Neural progenitor cell (in vitro differentiated cells): ENCODE measurements around the gene CFAP299. TPM values are rescaled to one million over a fixed set of nuclear protein-coding genes. Genes with fewer than 3 reads are reported as not detected.
A peak's percentile ranks its signal among the peaks of the same experiment; 100 is the strongest.

ENCODE experiments used
- DNase-seq: peaks from one replicate; pipeline ENCODE4 v3.0.0-alpha.2; 2016; ENCODE audit warnings: low spot score
- H2AFZ ChIP-seq: fragments of 200-600 bp; sonication (generic); replicated peaks from 2 replicates; pipeline ENCODE4 v1.6.1; 2016; ENCODE audit warnings: antibody characterized with exemption
- H3F3A ChIP-seq: fragments of 200-600 bp; sonication (generic); 2 replicates; pipeline ENCODE4 v1.6.1; 2016; ENCODE audit warnings: antibody characterized with exemption, low read depth
- H3K27ac ChIP-seq: fragments of 200-600 bp; sonication (generic); 2 replicates; pipeline ENCODE4 v1.5.1; 2016; ENCODE audit warnings: mild to moderate bottlenecking
- H3K27me3 ChIP-seq: fragments of 200-600 bp; sonication (generic); 2 replicates; pipeline ENCODE4 v1.6.1; 2016; ENCODE audit warnings: mild to moderate bottlenecking, moderate library complexity
- H3K36me3 ChIP-seq: fragments of 200-600 bp; sonication (generic); 2 replicates; pipeline ENCODE4 v1.5.1; 2016
- H3K4me1 ChIP-seq: fragments of 200-600 bp; sonication (generic); 2 replicates; pipeline ENCODE4 v1.6.1; 2016; ENCODE audit warnings: mixed run types
- H3K4me2 ChIP-seq: fragments of 200-600 bp; sonication (generic); 2 replicates; pipeline ENCODE4 v1.6.1; 2016
- H3K4me3 ChIP-seq: fragments of 200-600 bp; sonication (generic); 2 replicates; pipeline ENCODE4 v1.5.1; 2016
- H3K79me2 ChIP-seq: fragments of 200-600 bp; sonication (generic); 2 replicates; pipeline ENCODE4 v1.6.1; 2016; ENCODE audit warnings: low read depth
- H3K9ac ChIP-seq: fragments of 200-600 bp; sonication (generic); 2 replicates; pipeline ENCODE4 v1.6.1; 2016
- H3K9me3 ChIP-seq: fragments of 200-600 bp; sonication (generic); 2 replicates; pipeline ENCODE4 v1.5.1; 2016; ENCODE audit warnings: low read depth
- H4K20me1 ChIP-seq: fragments of 200-600 bp; sonication (generic); 2 replicates; pipeline ENCODE4 v1.6.1; 2016; ENCODE audit warnings: low read depth
- H3K27ac Mint-ChIP-seq: 3 replicates; pipeline ENCODE4 v1.8.0; 2021; ENCODE audit warnings: mixed read lengths
- H3K27me3 Mint-ChIP-seq: 2 replicates; pipeline ENCODE4 v1.8.0; 2022; ENCODE audit warnings: low read depth, mild to moderate bottlenecking, inconsistent platforms, moderate library complexity, mixed read lengths; ENCODE audit not compliant: insufficient read depth
- H3K36me3 Mint-ChIP-seq: 3 replicates; pipeline ENCODE4 v1.8.0; 2021; ENCODE audit warnings: mixed read lengths
- H3K4me1 Mint-ChIP-seq: 3 replicates; pipeline ENCODE4 v1.8.0; 2021; ENCODE audit warnings: mixed read lengths
- H3K4me3 Mint-ChIP-seq: 3 replicates; pipeline ENCODE4 v1.8.0; 2021; ENCODE audit warnings: mild to moderate bottlenecking, moderate library complexity, mixed read lengths
- H3K9me3 Mint-ChIP-seq: 3 replicates; pipeline ENCODE4 v1.8.0; 2020; ENCODE audit warnings: mixed read lengths
- EZH2 ChIP-seq: fragments of 200-600 bp; sonication (generic); IDR thresholded peaks from 2 replicates; pipeline ENCODE4 v1.6.1; 2017; ENCODE audit warnings: antibody characterized with exemption, mild to moderate bottlenecking, moderate library complexity
- EZH2phosphoT487 ChIP-seq: fragments of 200-600 bp; sonication (generic); IDR thresholded peaks from 2 replicates; pipeline ENCODE4 v1.6.1; 2017; ENCODE audit warnings: antibody characterized with exemption
- total RNA-seq: library from RNA; depleted of rRNA; stranded (reverse); fragments of >200 nt; gene quantifications from 2 replicates; pipeline ENCODE4 v1.2.3, GENCODE V29; 2015; ENCODE audit warnings: low replicate concordance
- TF ChIP-seq, protein P1 (sequence below): fragments of 200-600 bp; sonication (generic); IDR thresholded peaks from 2 replicates; pipeline ENCODE4 v1.5.1; 2017; ENCODE audit warnings: antibody characterized with exemption, mild to moderate bottlenecking

The CFAP299 gene
- total RNA-seq, 1 donor from 2014 or later = not detected

DNA sequence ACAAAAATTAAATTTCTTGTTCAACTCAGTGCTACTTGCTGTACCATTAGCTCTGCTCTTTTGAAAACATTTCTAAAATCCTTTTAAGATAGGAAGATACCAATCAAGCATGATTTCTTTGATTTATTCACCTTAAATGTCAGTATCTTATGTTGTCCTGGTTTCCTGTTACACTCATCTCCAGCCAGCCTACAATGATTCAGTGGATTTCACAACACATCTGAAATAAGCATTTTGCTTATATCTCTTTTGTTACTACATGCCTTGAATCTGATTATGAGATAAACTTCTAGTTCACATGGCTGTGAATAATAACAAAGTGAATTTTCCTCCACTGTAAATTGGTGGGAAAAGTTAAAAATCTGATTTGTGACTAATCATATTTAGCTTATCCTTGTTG lies 582.5 kb downstream of the CFAP299 start:
- Histone ChIP-seq H3K36me3 (no peaks in the 10 kb centered on the region), H3K4me2 (no peak overlapping the region), H3K4me3 (no peak overlapping the region), H3K4me1 (no peaks in the 10 kb centered on the region), H3K27ac (no peak overlapping the region), H2AFZ (no peak overlapping the region), H3K79me2 (no peaks in the 10 kb centered on the region), H4K20me1 (no peaks in the 10 kb centered on the region), H3K9ac (no peak overlapping the region), H3F3A (no peaks in the 10 kb centered on the region), H3K9me3 (no peaks in the 10 kb centered on the region), H3K27me3 (no peaks in the 10 kb centered on the region)
- H3K4me1 Mint-ChIP-seq = no peaks in the 10 kb centered on the region
- no peak overlapping the region for H3K4me3 Mint-ChIP-seq
- no peak for TF ChIP-seq EZH2
- TF ChIP-seq, protein P1, sequence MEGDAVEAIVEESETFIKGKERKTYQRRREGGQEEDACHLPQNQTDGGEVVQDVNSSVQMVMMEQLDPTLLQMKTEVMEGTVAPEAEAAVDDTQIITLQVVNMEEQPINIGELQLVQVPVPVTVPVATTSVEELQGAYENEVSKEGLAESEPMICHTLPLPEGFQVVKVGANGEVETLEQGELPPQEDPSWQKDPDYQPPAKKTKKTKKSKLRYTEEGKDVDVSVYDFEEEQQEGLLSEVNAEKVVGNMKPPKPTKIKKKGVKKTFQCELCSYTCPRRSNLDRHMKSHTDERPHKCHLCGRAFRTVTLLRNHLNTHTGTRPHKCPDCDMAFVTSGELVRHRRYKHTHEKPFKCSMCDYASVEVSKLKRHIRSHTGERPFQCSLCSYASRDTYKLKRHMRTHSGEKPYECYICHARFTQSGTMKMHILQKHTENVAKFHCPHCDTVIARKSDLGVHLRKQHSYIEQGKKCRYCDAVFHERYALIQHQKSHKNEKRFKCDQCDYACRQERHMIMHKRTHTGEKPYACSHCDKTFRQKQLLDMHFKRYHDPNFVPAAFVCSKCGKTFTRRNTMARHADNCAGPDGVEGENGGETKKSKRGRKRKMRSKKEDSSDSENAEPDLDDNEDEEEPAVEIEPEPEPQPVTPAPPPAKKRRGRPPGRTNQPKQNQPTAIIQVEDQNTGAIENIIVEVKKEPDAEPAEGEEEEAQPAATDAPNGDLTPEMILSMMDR = no peak
- TF ChIP-seq EZH2phosphoT487 = no peak
- no peak overlapping the region for H3K27ac Mint-ChIP-seq
- no peak for DNase-seq
- H3K36me3 Mint-ChIP-seq = no peaks in the 10 kb centered on the region
- H3K9me3 Mint-ChIP-seq = no peaks in the 10 kb centered on the region
- no peaks in the 10 kb centered on the region for H3K27me3 Mint-ChIP-seq

DNA sequence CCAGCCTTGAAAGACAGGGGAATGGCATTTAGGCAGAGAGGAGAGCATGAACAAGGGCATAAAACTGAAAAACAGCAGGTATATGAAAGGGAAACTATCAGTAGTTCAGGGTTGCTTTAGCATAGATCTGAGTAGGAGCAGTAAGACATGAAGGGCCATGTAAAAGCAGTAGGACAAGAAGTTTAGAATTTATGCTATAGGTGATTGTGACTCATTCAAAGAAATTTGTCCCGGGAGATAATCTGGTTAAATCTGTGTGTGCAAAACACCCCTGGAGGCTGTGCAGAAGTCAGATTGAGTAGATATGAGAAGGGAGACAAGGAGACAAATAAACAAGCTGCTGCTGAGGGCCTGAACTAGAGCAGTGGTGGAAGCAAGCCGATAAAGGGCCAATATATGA lies 585.9 kb downstream of the CFAP299 start:
- Histone ChIP-seq H3K4me2 (no peak overlapping the region), H3K9me3 (no peaks in the 10 kb centered on the region), H3K27me3 (no peaks in the 10 kb centered on the region), H4K20me1 (no peaks in the 10 kb centered on the region), H3K79me2 (no peaks in the 10 kb centered on the region), H3F3A (no peaks in the 10 kb centered on the region), H3K4me3 (no peak overlapping the region), H3K9ac (no peak overlapping the region), H3K36me3 (no peaks in the 10 kb centered on the region), H2AFZ (no peak overlapping the region), H3K4me1 (no peaks in the 10 kb centered on the region), H3K27ac (no peak overlapping the region)
- Mint-ChIP-seq H3K27ac (no peak overlapping the region), H3K4me3 (no peak overlapping the region), H3K36me3 (no peaks in the 10 kb centered on the region), H3K4me1 (peaks cover 3% of the 10 kb centered on the region), H3K9me3 (no peaks in the 10 kb centered on the region), H3K27me3 (no peaks in the 10 kb centered on the region)
- no peak for DNase-seq
- TF ChIP-seq EZH2 (no peak), EZH2phosphoT487 (no peak)
- TF ChIP-seq, protein P1 = no peak

DNA sequence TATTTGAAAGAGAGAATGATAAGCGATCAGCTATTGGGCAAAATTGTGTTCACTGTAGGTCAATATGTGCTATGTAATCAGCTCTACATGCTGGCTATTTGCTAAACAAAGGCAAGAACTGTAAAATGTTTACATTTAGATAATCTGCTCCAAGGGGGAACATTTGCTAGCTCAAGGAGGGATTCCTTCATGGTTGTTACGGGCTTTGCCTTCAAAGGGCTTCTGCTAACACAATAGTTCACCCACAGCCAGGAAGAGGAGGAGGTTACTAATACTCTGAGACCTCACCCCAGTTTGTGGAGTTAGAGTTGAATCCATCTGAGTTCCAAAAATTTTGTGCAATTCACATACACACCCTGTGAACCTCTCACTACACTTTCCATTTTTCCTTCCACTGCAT lies 587.4 kb downstream of the CFAP299 start:
- TF ChIP-seq, protein P1 = no peak
- TF ChIP-seq EZH2 (no peak), EZH2phosphoT487 (no peak)
- DNase-seq = peak; percentile 2
- no peaks in the 10 kb centered on the region for H3K9me3 Mint-ChIP-seq
- H4K20me1 ChIP-seq = no peaks in the 10 kb centered on the region
- H3K4me1 ChIP-seq = no peaks in the 10 kb centered on the region
- H3F3A ChIP-seq = no peaks in the 10 kb centered on the region
- H3K4me3 Mint-ChIP-seq = no peak overlapping the region
- no peaks in the 10 kb centered on the region for H3K79me2 ChIP-seq
- H3K4me1 Mint-ChIP-seq = peaks cover 3% of the 10 kb centered on the region
- no peak overlapping the region for H3K27ac Mint-ChIP-seq
- no peaks in the 10 kb centered on the region for H3K9me3 ChIP-seq
- H3K4me2 ChIP-seq = no peak overlapping the region
- no peak overlapping the region for H2AFZ ChIP-seq
- no peak overlapping the region for H3K4me3 ChIP-seq
- H3K27ac ChIP-seq = no peak overlapping the region
- H3K9ac ChIP-seq = no peak overlapping the region
- H3K27me3 ChIP-seq = no peaks in the 10 kb centered on the region
- no peaks in the 10 kb centered on the region for H3K27me3 Mint-ChIP-seq
- H3K36me3 ChIP-seq = no peaks in the 10 kb centered on the region
- H3K36me3 Mint-ChIP-seq = no peaks in the 10 kb centered on the region

DNA sequence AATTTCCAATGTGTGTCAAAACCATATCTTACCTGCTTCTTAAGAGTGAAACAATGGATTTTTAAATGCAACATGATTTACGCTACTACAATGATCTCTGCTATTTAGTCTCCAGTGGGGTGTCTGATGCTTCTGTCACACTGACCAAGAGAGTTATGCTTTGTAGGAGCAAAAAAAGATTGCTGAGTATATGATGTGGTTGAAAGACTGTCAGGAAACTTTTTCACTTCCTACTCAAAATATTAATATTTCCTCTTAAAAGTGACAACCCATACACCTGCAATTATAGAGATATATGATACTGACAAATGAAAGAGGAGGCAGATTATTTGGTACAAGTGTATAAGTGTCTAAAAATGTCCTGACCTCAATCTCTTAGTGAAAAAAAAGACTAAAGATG lies 589.8 kb downstream of the CFAP299 start:
- H4K20me1 ChIP-seq = no peaks in the 10 kb centered on the region
- no peak overlapping the region for H3K4me3 ChIP-seq
- H2AFZ ChIP-seq = no peak overlapping the region
- Mint-ChIP-seq H3K4me3 (no peak overlapping the region), H3K27me3 (no peaks in the 10 kb centered on the region), H3K4me1 (peaks cover 3% of the 10 kb centered on the region), H3K9me3 (no peaks in the 10 kb centered on the region), H3K27ac (no peak overlapping the region), H3K36me3 (no peaks in the 10 kb centered on the region)
- H3K9me3 ChIP-seq = no peaks in the 10 kb centered on the region
- H3K36me3 ChIP-seq = no peaks in the 10 kb centered on the region
- no peak overlapping the region for H3K9ac ChIP-seq
- no peaks in the 10 kb centered on the region for H3K4me1 ChIP-seq
- H3F3A ChIP-seq = no peaks in the 10 kb centered on the region
- no peak for DNase-seq
- no peak overlapping the region for H3K4me2 ChIP-seq
- TF ChIP-seq, protein P1 = no peak
- TF ChIP-seq EZH2 (no peak), EZH2phosphoT487 (no peak)
- H3K27me3 ChIP-seq = no peaks in the 10 kb centered on the region
- no peaks in the 10 kb centered on the region for H3K79me2 ChIP-seq
- H3K27ac ChIP-seq = no peak overlapping the region
